MCF 10A (cell line): ENCODE measurements around the gene UGT2A2. TPM values are rescaled to one million over a fixed set of nuclear protein-coding genes. Genes with fewer than 3 reads are reported as not detected.
"Not testable (repeated sequence)": the region's sequence is repeated elsewhere in the genome, so short reads cannot be mapped to it uniquely, and the experiment has no call there.

Source experiments
- Bru-seq: library from RNA; stranded (reverse); fragments of 400-500 nt; gene quantifications from one replicate; lab custom pipeline; 2021; lab: Mats Ljungman, UMichigan
- BruChase-seq, 2 experiments: library from RNA; stranded (reverse); fragments of 400-500 nt; gene quantifications; one replicate each; lab custom pipeline; 2021; lab: Mats Ljungman, UMichigan
- BruUV-seq: library from RNA; stranded (reverse); fragments of 400-500 nt; replicated peaks from 2 replicates; lab custom pipeline; 2021; lab: Mats Ljungman, UMichigan
- CTCF ChIA-PET: fragments of 300-600 bp; sonication (Branson Sonifier 250); formaldehyde crosslinking; extraction: SDS; loops from one replicate; lab custom pipeline; 2021; ENCODE audit warnings: antibody characterized with exemption, inconsistent platforms; lab: Yijun Ruan, JAX
- POLR2A ChIA-PET: fragments of 300-600, 350-650 bp; sonication (Branson Sonifier 250); formaldehyde crosslinking; extraction: SDS; loops from one replicate; lab custom pipeline; 2020; ENCODE audit warnings: antibody characterized with exemption, inconsistent platforms; lab: Yijun Ruan, JAX
- DNase-seq: peaks from one replicate; pipeline ENCODE4 v3.0.0-alpha.2; 2018; ENCODE audit not compliant: unreplicated experiment
- H3K27ac Mint-ChIP-seq: one replicate; pipeline ENCODE4 v1.8.0; 2022; ENCODE audit warnings: mild to moderate bottlenecking, low read depth, mixed read lengths; ENCODE audit not compliant: unreplicated experiment
- H3K27me3 Mint-ChIP-seq: one replicate; pipeline ENCODE4 v1.8.0; 2022; ENCODE audit warnings: mixed read lengths; ENCODE audit not compliant: insufficient read depth, unreplicated experiment
- H3K36me3 Mint-ChIP-seq: one replicate; pipeline ENCODE4 v1.8.0; 2022; ENCODE audit warnings: mild to moderate bottlenecking, moderate library complexity, mixed read lengths; ENCODE audit not compliant: insufficient read depth, unreplicated experiment
- H3K4me1 Mint-ChIP-seq: one replicate; pipeline ENCODE4 v1.8.0; 2022; ENCODE audit warnings: mixed read lengths; ENCODE audit not compliant: insufficient read depth, unreplicated experiment
- H3K4me3 Mint-ChIP-seq: one replicate; pipeline ENCODE4 v1.8.0; 2022; ENCODE audit warnings: mild to moderate bottlenecking, moderate library complexity, mixed read lengths; ENCODE audit not compliant: unreplicated experiment
- H3K9me3 Mint-ChIP-seq: one replicate; pipeline ENCODE4 v1.8.0; 2022; ENCODE audit warnings: mixed read lengths; ENCODE audit not compliant: unreplicated experiment
- CTCF ChIP-seq: fragments of 200-600 bp; IDR thresholded peaks from one replicate; pipeline ENCODE4 v1.8.0; 2022; ENCODE audit warnings: antibody characterized with exemption, mild to moderate bottlenecking; ENCODE audit not compliant: unreplicated experiment
- intact Hi-C: fragments of 100-400 bp; cut with micrococcal nuclease; formaldehyde crosslinking; loops from 2 replicates; pipeline ENCODE4 v1.14.1; 2022
- long read RNA-seq: library from polyadenylated mRNA; stranded (forward); transcript quantifications from one replicate; pipeline ENCODE4 v2.0.0, GENCODE V29; 2022
- total RNA-seq: library from RNA; stranded (reverse); gene quantifications from 2 replicates; pipeline ENCODE4 v1.2.3, GENCODE V29; 2022

UGT2A2 gene
- total RNA-seq (not detected in 2 replicates), Bru-seq, nascent RNA (not detected), BruChase-seq, experiment 1, labeled RNA remaining after a 6-hour chase (not detected), BruChase-seq, experiment 2, labeled RNA remaining after a 2-hour chase (not detected)
- long read RNA-seq = 0 reads

DNA sequence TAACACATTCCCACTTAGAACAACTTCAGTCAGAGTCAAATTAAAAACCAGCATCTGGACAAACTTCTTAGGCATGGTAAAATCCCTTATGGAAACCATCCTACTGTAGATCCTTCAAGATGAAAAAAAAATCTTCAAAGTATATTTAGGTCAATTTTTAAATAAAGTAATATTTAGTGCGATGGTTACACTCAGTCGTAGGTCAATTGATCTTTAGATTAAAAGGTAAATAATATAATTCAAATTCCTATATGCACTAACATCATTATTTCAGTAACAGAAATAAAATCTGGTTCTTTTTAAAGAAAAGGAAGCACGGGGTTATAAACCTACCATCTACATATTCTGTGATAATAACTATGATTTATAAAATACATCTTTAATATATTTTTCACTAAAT is at the start of gene UGT2A2:
UGT2A2 (minus strand) TSS at position 101 of the 400 bp plus-strand sequence; CDS start at position 99, 2 bp downstream.
- POLR2A ChIA-PET = no interaction called here
- DNase-seq = no peak
- H3K36me3 Mint-ChIP-seq = no peaks in the 10 kb centered on the region
- no peak for TF ChIP-seq CTCF
- H3K27ac Mint-ChIP-seq = no peak within 1 kb of the TSS
- CTCF ChIA-PET = interaction anchor here (0.5 to 1.6 kb wide), 3 partner anchors 124 to 1364 kb away, joined by 3 read pairs; no protein-coding TSS in a partner anchor
- H3K4me3 Mint-ChIP-seq = no peak within 1 kb of the TSS
- peaks cover 34% of the 10 kb centered on the region for H3K27me3 Mint-ChIP-seq
- intact Hi-C loops = no loop called here
- H3K9me3 Mint-ChIP-seq = no peaks in the 10 kb centered on the region
- BruUV-seq = no TSS peak
- peaks cover 6% of the 10 kb centered on the region for H3K4me1 Mint-ChIP-seq

DNA sequence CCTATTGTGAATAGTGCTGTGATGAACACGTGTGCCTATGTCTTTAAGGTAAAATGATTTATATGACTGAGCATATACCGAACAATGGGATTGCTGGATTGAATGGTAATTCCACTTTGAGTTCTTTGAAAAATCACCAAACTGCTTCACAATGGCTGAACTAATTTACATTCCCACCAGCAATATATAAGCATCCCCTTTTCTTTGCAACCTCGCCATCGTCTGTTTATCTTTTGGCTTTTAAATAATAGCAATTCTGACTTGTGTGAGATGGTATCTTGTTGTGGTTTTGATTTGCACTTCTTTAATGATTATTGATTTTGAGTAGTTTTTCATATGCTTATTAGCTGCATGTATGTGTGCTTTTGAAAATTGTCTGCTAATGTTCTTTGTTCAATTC is 45.4 kb upstream of the UGT2A2 start:
- TF ChIP-seq CTCF = no peak
- intact Hi-C loops = no loop called here
- no peaks in the 10 kb centered on the region for H3K4me1 Mint-ChIP-seq
- no peak overlapping the region for H3K4me3 Mint-ChIP-seq
- no peak for DNase-seq
- ChIA-PET POLR2A (no interaction called here), CTCF (interaction anchor here (0.8 to 3.3 kb wide), 4 partner anchors 15 to 212 kb away, joined by 4 to 33 read pairs (median 6); no protein-coding TSS in a partner anchor)
- no peak overlapping the region for H3K27ac Mint-ChIP-seq
- no TSS peak for BruUV-seq
- H3K27me3 Mint-ChIP-seq = no peaks in the 10 kb centered on the region
- no peaks in the 10 kb centered on the region for H3K36me3 Mint-ChIP-seq
- no peaks in the 10 kb centered on the region for H3K9me3 Mint-ChIP-seq

- BruUV-seq = no TSS peak
- no peak for DNase-seq
- intact Hi-C loops = no loop called here
- ChIA-PET POLR2A (interaction anchor here (0.7 kb wide), 1 partner anchor 7 kb away, joined by 4 read pairs; no protein-coding TSS in a partner anchor), CTCF (interaction anchor here (0.7 to 0.8 kb wide), 2 partner anchors 14 to 17 kb away, joined by 3 read pairs; no protein-coding TSS in a partner anchor)
- Mint-ChIP-seq H3K27me3 (peaks cover 23% of the 10 kb centered on the region), H3K4me1 (no peaks in the 10 kb centered on the region), H3K27ac (no peak overlapping the region), H3K36me3 (no peaks in the 10 kb centered on the region), H3K4me3 (no peak overlapping the region), H3K9me3 (no peaks in the 10 kb centered on the region)
- no peak for TF ChIP-seq CTCF
Measured at GRCh38 chr4:69668680-69669079, 29.2 kb upstream of the UGT2A2 start.

- POLR2A ChIA-PET, CTCF ChIA-PET, H3K27me3 Mint-ChIP-seq, H3K9me3 Mint-ChIP-seq, H3K36me3 Mint-ChIP-seq, H3K4me3 Mint-ChIP-seq, DNase-seq, H3K27ac Mint-ChIP-seq, intact Hi-C loops, BruUV-seq, H3K4me1 Mint-ChIP-seq: not testable (repeated sequence)
Measured at GRCh38 chr4:69664009-69664408, 24.6 kb upstream of the UGT2A2 start.

- CTCF ChIA-PET, H3K27me3 Mint-ChIP-seq, DNase-seq, BruUV-seq, POLR2A ChIA-PET, H3K27ac Mint-ChIP-seq, H3K9me3 Mint-ChIP-seq, intact Hi-C loops, H3K4me3 Mint-ChIP-seq, H3K4me1 Mint-ChIP-seq, H3K36me3 Mint-ChIP-seq: not testable (repeated sequence)
Measured at GRCh38 chr4:69661130-69661803, 21.8 kb upstream of the UGT2A2 start.
